Muscle of leg (tissue), 16 donors: ENCODE data around the gene TXK. TPM values are rescaled to one million over a fixed set of nuclear protein-coding genes. Genes with fewer than 3 reads are reported as not detected.
A peak's percentile ranks its signal among the peaks of the same experiment; 100 is the strongest.
"Not testable (repeated sequence)": the region's sequence is repeated elsewhere in the genome, so short reads cannot be mapped to it uniquely, and the experiment has no call there.

Source experiments
- DNase-seq: peaks from one replicate; pipeline ENCODE4 v3.0.0; 2013
- H3K27ac ChIP-seq: one replicate; pipeline ENCODE4 v1.5.1; 2013; ENCODE audit warnings: mild to moderate bottlenecking, low read length, control low read depth
- H3K27me3 ChIP-seq: one replicate; pipeline ENCODE4 v1.6.1; 2013; ENCODE audit warnings: low read length; ENCODE audit not compliant: control insufficient read depth, insufficient read depth
- H3K36me3 ChIP-seq: one replicate; pipeline ENCODE4 v1.6.1; 2013; ENCODE audit warnings: low read length; ENCODE audit not compliant: control insufficient read depth, insufficient read depth
- H3K4me1 ChIP-seq: one replicate; pipeline ENCODE4 v1.6.1; 2013; ENCODE audit warnings: low read length; ENCODE audit not compliant: control insufficient read depth, insufficient read depth
- H3K4me3 ChIP-seq: one replicate; pipeline ENCODE4 v1.5.1; 2013; ENCODE audit warnings: low read length, control low read depth
- H3K9me3 ChIP-seq: replicated peaks from 2 replicates; pipeline ENCODE4 v1.6.1; 2013; ENCODE audit warnings: low read depth, low read length; ENCODE audit not compliant: control insufficient read depth
- WGBS: methylation state at CpG from one replicate; pipeline ENCODE4 v1.1.5; 2013; ENCODE audit warnings: missing lambda C conversion rate; ENCODE audit not compliant: insufficient coverage; 5-methylcytosine and 5-hydroxymethylcytosine counted together
- long read RNA-seq, 11 donors: transcript quantifications; one replicate each; lab custom pipeline, GENCODE V29; 2026
- polyA plus RNA-seq, 8 donors: library from polyadenylated mRNA; unstranded; fragments of 120-200 nt; gene quantifications; one replicate each; pipeline versions ENCODE4 v1.2.1 to v1.2.3, GENCODE V29; 2013; ENCODE audit warnings: inconsistent platforms in 1 of 8, low replicate concordance in 1 of 8; ENCODE audit not compliant: insufficient read length in 8 of 8, insufficient read depth in 1 of 8
- total RNA-seq: library from RNA; stranded (reverse); fragments of 120-200 nt; gene quantifications from one replicate; pipeline ENCODE4 v1.2.4, GENCODE V29; 2013

The TXK gene
- 0.35 TPM for total RNA-seq
- under 1 TPM; 0.11 to 0.72 (median 0.23) TPM for polyA plus RNA-seq
- long read RNA-seq, donor 1: 0 reads
- long read RNA-seq, donor 2: 0 reads
- long read RNA-seq, donor 3: 0 reads
- long read RNA-seq, donor 4: 0 reads
- long read RNA-seq, donor 5: 0 reads
- long read RNA-seq, donor 6: 0 reads
- long read RNA-seq, donor 7: 0 reads
- long read RNA-seq, donor 8: 0 reads
- long read RNA-seq, donor 9: 0 reads
- long read RNA-seq, donor 10: 0 reads
- long read RNA-seq, donor 11: 0 reads

DNA sequence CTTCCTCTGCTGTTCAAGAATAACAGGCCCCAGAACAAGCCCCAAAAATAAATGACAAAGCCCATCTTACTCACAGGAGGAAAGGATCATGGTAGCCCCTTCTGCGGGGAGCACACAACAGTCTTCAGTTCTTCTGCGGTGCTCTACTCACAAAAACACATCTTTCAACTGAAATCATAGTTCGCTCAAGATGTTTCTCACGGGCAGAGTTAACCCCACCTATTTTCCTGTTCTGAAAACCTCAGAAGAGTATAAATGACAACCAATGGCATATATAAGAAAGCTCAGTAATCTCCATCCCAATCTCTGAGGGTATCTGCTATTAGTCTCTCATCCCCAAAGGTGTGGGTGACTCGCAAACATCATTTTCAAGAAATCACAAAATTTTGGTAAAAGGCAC, at the start of gene TXK:
Gene TXK (minus strand): TSS at position 170 of the 400 bp plus-strand sequence. CDS start 80 bp downstream, at position 90.
- Histone ChIP-seq H3K27me3 (no peaks in the 10 kb centered on the region), H3K27ac (no peak within 1 kb of the TSS), H3K9me3 (no peaks in the 10 kb centered on the region), H3K4me3 (no peak within 1 kb of the TSS), H3K4me1 (peaks cover 3% of the 10 kb centered on the region), H3K36me3 (no peaks in the 10 kb centered on the region)
- DNase-seq: no peak
- WGBS: 87% methylated on average over 4 of the region's 5 CpGs

DNA sequence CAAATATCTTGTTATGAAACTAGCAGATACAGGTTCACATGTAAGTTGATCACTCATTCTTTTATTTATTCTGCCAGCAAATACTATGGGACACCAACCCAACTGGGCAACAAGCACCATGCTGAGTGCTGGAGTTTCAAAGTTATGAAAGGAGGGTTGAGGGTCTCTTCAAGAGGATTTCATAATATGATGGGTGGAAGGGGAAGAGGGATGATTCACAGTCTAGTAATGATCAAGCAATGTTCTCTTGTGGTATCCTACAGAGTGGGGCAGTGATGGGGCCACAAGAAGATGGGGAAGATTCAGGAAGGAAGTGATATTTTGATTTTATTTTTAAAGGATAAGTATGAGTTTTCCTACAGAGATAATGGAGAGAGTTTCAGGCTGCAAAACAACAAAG, 46.2 kb upstream of the TXK start:
- H3K27ac ChIP-seq: no peak overlapping the region
- DNase-seq: no peak

DNA sequence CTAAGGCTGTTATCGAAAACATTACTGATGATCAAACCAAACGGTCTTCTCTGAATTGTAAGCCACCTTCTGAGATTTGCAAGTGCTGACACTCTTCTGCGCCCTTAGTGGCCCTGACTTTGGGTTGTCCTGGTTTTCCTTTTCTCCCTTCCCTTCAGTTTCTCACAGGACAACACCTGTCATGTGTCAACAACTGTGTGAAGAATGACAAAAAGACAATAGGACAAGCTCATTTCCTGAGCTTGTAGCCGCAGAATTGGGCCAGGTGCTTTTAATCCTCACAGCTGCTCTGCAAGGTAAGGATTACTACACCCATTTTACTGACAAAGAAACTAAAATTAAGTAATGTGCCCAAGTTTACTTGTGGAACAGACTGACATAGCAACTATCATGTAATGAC, 44.9 kb upstream of the TXK start:
- no peak overlapping the region for H3K27ac ChIP-seq
- DNase-seq: no peak
- H3K27me3 ChIP-seq: no peaks in the 10 kb centered on the region
- WGBS: 55% methylated on average over 3 of the region's 4 CpGs
- no peaks in the 10 kb centered on the region for H3K36me3 ChIP-seq
- H3K4me1 ChIP-seq: no peaks in the 10 kb centered on the region
- H3K4me3 ChIP-seq: no peak overlapping the region
- H3K9me3 ChIP-seq: no peaks in the 10 kb centered on the region

More for the DNA sequence above, 46.2 kb upstream of the TXK start:
- Histone ChIP-seq H3K36me3 (no peaks in the 10 kb centered on the region), H3K9me3 (no peaks in the 10 kb centered on the region), H3K27me3 (no peaks in the 10 kb centered on the region), H3K4me3 (no peak overlapping the region), H3K4me1 (no peaks in the 10 kb centered on the region)

DNA sequence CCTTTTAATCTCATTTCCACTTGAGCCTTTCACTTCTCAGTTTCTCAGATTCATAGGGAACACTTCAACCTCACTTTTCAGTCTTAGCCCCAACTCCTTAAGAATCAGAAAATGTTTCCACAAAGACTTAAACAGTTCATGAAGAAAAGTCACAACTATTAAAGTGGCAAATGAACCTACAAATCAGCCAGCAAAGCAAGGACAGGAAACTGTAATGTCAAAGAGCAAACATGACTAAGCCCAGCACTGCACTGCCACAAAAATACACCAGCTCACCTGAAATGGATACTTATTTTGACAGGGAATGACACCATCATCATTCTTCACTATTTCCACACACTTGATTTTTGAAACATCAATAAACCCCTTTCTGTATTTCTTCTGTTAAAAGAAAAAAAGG, 41.8 kb upstream of the TXK start:
- no peak overlapping the region for H3K27ac ChIP-seq
- no peaks in the 10 kb centered on the region for H3K4me1 ChIP-seq
- no peak for DNase-seq
- no peaks in the 10 kb centered on the region for H3K27me3 ChIP-seq
- no peaks in the 10 kb centered on the region for H3K36me3 ChIP-seq
- no peak overlapping the region for H3K4me3 ChIP-seq
- H3K9me3 ChIP-seq: no peaks in the 10 kb centered on the region

DNA sequence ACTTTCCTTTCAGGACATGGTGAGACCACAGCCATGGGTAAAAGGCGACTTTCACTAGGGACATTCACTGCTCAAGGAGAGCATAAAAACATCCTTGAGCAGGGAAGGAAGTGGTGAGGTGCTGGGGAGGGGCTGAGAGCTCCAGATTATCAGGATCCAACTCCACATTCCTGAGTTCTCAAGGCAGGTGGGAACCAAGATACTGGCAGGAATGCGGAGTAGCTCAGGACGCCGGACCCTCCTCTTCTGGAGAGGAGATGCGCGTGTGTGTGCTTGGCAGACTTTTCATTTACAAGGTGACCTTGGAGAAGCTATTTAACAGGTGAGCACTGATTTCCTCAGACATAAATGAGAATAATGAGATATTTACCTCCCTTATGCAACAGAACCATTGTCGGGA, 41.3 kb upstream of the TXK start:
- Histone ChIP-seq H3K27ac (no peak overlapping the region), H3K27me3 (no peaks in the 10 kb centered on the region), H3K4me1 (no peaks in the 10 kb centered on the region), H3K4me3 (no peak overlapping the region), H3K9me3 (no peaks in the 10 kb centered on the region), H3K36me3 (no peaks in the 10 kb centered on the region)
- 50% methylated on average over 1 of the region's 7 CpGs for WGBS
- no peak for DNase-seq

DNA sequence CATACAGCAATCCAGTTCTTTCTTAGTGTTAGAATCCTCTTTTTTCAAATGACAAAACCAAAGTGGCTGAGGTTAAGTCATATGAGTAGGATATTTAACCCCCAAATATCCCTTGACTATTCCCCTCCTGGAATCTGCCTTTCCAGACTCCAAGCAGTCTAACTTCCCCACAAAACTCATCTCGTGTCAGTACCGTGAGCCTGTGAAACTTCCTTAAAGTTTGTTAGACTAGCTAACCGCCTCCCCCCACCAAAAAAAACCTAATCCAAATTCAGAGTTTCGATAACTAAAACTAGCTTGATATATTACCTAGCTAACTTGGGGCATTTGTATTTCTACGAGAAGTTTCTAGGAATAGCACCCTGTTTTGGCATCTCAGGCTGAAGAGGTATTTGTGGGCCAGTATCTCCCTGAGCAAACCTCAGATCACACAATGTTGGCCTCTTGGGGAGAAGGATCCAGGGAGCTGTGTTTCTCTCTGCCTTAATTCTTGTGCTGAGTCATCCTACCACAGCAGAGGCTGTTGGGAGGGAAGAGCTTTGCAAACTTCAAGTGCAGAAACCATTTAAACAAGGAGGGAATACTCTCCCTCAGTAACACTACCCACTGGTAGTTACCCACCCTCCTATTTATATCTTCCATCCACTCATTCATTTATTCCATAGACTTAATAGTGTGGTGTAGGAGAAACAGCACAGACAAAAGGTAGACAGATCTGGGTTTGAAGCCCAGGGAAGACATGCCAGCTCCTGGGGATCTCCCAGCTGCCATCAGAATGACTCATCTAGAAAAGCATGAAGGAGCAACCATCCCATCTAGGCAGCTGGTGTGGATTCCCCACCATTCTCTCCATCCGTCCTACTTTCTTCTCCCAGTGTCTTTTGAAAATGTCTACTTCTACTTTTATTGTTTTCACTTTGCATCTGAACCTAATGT, 39.3 kb upstream of the TXK start:
- H3K4me3 ChIP-seq: no peak overlapping the region
- 46% methylated on average over 2 of the region's 6 CpGs for WGBS
- DNase-seq: peak; percentile 11
- no peaks in the 10 kb centered on the region for H3K4me1 ChIP-seq
- H3K9me3 ChIP-seq: no peaks in the 10 kb centered on the region
- no peaks in the 10 kb centered on the region for H3K36me3 ChIP-seq
- H3K27ac ChIP-seq: no peak overlapping the region
- H3K27me3 ChIP-seq: no peaks in the 10 kb centered on the region

DNA sequence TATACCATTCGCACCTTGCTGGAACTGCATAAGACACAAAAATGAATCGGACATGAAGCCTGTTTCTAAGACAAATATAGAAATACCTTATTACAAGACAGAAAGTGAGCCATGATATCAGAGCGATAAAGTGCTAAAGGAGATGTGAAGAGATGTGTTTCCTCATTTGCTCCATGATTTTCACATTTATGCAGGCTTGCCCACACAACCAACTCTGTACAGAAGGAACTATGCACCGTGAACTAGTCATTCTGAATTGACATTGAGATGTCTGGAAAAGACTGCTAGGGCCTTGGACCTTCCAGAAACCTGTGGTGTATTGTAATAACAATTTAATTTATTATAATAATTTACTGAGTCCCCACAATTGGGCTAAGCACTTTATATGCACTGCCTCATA, 38.6 kb upstream of the TXK start:
- no CpG with 5 or more reads among the region's 4 CpGs for WGBS
- H3K27me3 ChIP-seq: no peaks in the 10 kb centered on the region

DNA sequence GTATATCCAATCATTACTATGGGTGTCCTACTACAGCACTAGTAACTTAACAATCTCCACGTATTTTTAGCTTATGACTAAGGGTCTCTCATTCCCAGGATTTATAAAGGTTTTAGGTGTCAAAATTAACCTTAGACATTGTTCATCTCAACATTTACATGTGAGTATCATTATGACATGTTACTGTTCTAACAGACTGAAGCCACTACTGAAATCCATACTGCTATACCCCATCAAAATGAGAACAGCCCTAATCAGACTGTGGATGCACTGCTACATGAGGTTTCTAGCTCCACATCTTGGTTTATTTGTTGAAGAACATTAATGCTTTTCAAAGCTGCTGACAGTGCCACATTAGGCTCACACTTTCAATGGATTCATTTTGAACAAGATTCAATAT, 35.6 kb upstream of the TXK start:
- Histone ChIP-seq H3K36me3 (no peaks in the 10 kb centered on the region), H3K27me3 (no peaks in the 10 kb centered on the region), H3K4me1 (no peaks in the 10 kb centered on the region), H3K9me3 (no peaks in the 10 kb centered on the region), H3K27ac (no peak overlapping the region), H3K4me3 (no peak overlapping the region)
- no peak for DNase-seq
- no CpG with 5 or more reads among the region's 1 CpG for WGBS

More for the DNA sequence above, 38.6 kb upstream of the TXK start:
- Histone ChIP-seq H3K36me3 (no peaks in the 10 kb centered on the region), H3K27ac (no peak overlapping the region), H3K9me3 (no peaks in the 10 kb centered on the region), H3K4me3 (no peak overlapping the region), H3K4me1 (no peaks in the 10 kb centered on the region)
- no peak for DNase-seq

DNA sequence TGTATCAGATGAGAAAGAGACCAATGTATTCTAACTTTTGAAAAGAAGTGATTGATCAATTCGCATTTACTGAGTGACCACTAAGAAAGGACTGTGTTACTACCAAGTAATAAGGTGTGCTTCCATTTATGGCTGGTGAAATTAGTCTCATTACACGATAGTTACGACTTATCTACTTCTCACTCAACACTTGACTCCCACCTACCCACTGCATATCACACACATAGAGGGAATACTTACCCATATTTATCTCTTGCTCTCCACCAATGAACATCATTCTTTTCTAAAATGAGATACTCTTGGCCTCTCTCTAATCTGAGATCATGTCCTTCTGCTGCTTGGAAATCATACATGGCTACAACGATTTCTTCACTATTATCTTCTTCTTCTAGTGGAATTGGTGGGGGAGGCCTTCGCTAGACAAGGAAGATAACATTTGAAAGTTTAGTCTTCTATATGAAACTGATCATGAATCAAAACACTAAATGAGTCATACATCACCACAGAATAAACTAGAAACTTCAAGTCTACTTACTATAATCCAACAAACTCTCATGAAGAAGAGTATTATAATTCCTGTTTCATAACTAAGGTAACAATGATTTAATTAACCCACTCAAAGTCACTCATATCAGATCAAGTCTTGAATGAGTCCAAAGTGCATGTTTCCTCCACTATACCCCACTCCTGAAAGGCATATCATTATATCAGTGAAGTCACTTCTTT, 33.7 kb upstream of the TXK start:
- H3K36me3 ChIP-seq: no peaks in the 10 kb centered on the region
- H3K9me3 ChIP-seq: no peaks in the 10 kb centered on the region
- WGBS: no CpG with 5 or more reads among the region's 5 CpGs
- H3K27ac ChIP-seq: no peak overlapping the region
- H3K4me3 ChIP-seq: no peak overlapping the region
- H3K4me1 ChIP-seq: no peaks in the 10 kb centered on the region
- no peaks in the 10 kb centered on the region for H3K27me3 ChIP-seq
- no peak for DNase-seq

DNA sequence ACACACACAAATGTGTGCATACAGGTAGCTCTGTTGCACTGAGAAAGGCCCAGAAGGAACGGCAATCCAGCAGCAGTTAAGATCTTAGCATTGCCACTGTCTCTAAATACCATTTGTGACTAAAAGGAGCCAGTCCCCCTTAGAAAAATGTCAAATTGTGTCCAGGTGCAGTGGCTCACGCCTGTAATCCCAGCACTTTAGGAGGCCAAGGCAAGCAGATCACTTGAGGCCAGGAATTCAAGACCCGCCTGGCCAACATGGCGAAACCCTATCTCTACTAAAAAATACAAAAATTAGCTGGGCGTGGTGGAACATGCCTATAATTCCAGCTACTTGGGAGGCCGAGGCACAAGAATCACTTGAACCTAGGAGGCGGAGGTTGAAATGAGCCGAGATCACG, 30.5 kb upstream of the TXK start:
- not testable (repeated sequence) for H3K27ac ChIP-seq, H3K36me3 ChIP-seq, H3K4me3 ChIP-seq, H3K27me3 ChIP-seq, DNase-seq, H3K4me1 ChIP-seq, H3K9me3 ChIP-seq
- WGBS: 85% methylated on average over 6 of the region's 9 CpGs
